HG02623 (cell line): ENCODE results near the gene SPRR2F.
"Not testable (repeated sequence)": the region's sequence is repeated elsewhere in the genome, so short reads cannot be mapped to it uniquely, and the experiment has no call there.

Source experiments
- ATAC-seq: cut with Tn5 transposase; IDR thresholded peaks from one replicate; pipeline ENCODE4 v1.9.1; 2021; ENCODE audit warnings: moderate library complexity; ENCODE audit not compliant: unreplicated experiment

Gene SPRR2F

GRCh38 chr1:153113416-153113815 is at the start of gene SPRR2F:
TSS of gene SPRR2F (minus strand) at chr1:153113516. CDS start at chr1:153112733, 783 bp downstream.
- no peak for ATAC-seq

- ATAC-seq, result no peak
These were observed 42.2 kb upstream of the SPRR2F start for GRCh38 chr1:153155541-153155940.

- no peak for ATAC-seq
These were observed 39.2 kb upstream of the SPRR2F start for GRCh38 chr1:153152481-153152880.

DNA sequence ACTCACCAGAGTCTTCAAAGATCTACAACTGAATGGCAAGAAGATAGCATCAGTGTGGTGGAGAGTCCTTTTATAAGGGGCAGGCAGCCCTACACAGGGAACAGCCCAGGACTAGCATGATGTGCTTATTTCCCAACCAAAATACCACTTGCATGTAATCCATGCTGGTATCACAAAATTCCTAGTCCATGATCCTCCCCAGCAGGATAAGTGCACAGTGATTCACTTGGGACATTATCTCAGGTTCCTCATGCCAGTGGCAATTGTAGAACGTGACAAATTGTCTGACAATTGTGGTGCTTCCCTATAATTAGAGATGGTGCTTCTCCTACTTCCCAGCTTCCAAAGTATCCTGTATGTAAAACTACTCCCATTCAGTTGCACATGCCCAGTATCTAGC is 37.5 kb upstream of the SPRR2F start, which contains the start of gene SPRR2G:
Gene SPRR2G, minus strand, starts transcription at position 45 of the 400 bp plus-strand sequence. CDS start 780 bp downstream, outside the sequence.
- ATAC-seq, result no peak

- ATAC-seq, result no peak
These were observed 28.1 kb upstream of the SPRR2F start for GRCh38 chr1:153141377-153141776.

DNA sequence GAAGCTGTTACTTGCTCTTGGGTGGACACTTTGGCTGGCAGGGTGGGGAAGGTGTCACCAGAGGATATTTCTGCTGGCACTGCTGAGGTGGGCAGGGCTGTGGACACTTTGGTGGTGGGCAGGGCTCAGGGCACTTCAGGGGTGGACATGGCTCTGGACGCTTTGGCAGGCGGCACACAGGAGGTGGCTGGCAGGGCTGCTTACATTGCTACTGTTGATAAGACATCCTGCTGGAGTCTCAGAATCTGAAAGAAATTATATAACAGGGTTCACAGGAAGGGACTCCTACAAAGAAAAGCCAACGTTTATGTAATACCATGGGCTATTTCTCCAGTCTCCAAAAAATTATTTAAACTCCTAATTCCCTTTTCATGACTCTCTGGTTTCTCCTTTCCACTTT is 27.2 kb upstream of the SPRR2F start:
- ATAC-seq, result no peak

GRCh38 chr1:153133743-153134142 is 20.4 kb upstream of the SPRR2F start:
- ATAC-seq, result no peak

DNA sequence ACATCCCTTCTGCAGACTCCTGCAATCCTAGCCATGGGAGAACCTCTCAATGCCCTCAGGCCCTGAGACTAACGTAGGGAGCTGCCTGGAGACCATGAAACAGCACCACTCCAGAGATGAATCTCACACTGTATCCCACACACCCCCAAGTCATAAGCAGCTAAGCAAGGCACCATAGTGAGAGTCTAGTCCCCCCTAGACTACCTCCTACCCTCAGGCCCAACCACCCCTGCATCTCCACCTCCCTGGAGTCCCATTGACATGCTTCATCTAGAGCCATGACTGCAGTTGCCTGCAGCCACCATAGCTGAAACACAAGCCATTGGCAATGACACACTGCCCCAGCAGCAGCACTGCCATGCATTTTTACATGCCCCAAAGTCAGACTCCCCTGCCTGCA is 20.0 kb upstream of the SPRR2F start:
- ATAC-seq, result no peak

DNA sequence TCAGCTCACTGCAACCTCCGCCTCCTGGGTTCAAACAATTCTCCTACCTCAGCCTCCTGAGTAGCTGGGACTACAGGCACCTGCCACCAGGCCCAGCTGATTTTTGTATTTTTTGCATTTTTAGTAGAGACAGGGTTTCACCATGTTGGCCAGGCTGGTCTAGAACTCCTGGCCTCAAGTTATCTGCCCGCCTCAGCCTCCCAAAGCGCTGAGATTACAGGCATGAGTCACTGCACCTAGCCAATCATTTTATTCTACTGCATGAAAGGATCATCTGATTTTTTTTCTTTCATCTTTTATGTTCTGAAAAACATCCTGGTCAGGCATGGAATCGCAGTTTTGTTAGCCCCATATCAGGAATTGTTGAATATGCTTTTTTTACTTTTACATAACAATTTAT is 15.4 kb upstream of the SPRR2F start:
- ATAC-seq, result not testable (repeated sequence)

GRCh38 chr1:153127296-153127695 is 14.0 kb upstream of the SPRR2F start:
- ATAC-seq, result no peak

- no peak for ATAC-seq
These were observed 12.2 kb upstream of the SPRR2F start for GRCh38 chr1:153125536-153125935.

DNA sequence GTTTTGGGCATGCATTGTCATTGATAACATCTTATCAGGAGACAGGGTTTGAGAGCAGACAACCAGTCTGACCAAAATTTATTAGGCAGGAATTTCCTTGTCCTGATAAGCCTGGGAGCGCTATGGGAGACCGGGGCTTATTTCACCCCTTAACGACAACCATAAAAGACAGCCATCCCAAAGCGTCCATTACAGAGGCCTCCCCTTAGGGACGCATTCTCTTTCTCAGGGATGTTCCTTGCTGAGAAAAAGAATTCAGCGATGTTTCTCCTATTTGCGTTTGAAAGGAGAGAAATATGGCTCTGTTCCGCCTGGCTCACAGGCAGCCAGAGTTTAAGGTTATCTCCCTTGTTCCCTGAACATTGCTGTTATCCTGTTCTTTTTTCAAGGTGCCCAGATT is 10.5 kb upstream of the SPRR2F start:
- not testable (repeated sequence) for ATAC-seq

DNA sequence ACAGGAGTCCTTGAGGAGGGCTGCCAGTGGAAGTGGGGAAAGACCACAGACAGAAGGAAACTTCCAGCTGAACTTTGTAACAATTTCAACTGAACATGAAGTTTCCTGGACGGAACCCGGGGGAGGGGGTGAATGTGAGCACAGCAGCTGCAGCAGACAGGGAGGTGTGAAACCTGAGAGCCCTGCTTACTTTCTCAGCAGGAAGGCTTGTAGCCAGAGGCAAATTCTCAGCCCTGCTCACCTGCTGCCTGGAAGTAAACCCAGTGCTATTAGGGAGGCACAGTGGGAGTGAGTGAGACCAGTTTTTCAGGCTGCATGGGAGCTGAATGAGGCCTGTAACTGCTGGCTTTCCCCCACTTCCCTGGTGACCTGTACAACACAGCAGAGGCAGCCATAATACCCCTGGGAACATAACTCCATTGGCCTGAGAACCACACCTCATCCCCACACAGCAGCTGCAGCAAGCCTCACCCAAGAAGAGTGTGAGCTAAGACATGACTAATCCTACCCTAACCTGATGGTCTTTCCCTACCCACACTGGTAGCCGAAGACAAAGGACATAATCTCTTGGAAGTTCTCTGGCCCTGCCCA is 9.6 kb upstream of the SPRR2F start:
- no peak for ATAC-seq

DNA sequence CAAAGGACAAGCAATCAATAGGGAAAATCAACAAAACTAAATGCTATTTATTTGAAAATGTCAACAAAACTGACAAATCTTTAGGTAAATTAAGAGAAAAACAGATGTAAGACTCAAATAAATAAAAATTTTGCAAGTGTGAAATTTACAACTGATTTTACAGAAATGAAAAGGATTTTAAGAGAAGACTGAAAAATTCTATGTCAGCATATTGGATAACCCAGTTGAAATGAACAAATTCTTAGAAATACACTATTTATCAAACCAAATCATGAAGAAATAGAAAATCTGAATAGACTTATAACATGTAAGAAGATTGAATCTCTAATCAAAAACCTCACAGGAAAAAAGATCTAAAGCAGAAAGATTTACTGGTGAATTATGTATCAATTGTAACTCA is 7.6 kb upstream of the SPRR2F start:
- ATAC-seq, result no peak

DNA sequence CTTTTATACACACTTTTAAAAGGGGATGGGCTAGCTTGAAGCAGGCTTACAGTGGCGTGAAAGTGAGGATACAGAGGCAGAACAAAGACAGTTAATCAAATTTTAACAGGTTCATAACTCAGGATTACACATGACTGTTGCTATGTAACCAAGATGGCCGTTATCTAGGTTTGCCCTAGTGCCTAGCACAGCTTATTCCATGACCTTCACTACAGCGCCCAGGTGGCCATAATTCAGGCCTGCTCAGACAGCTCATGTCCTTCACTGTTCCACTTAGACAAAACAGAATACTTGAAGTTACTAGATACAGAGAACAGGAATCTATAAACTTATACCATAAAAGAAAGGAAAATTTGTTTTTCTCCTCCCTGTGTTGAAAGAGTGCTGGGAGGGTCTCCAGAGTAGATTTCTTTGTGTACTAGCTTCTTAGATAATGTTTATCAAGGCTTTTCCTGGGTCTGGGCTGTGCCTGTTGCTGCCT is 6.2 kb upstream of the SPRR2F start:
- no peak for ATAC-seq

- ATAC-seq, result not testable (repeated sequence)
These were observed 1.9 kb upstream of the SPRR2F start for GRCh38 chr1:153115264-153115663.

DNA sequence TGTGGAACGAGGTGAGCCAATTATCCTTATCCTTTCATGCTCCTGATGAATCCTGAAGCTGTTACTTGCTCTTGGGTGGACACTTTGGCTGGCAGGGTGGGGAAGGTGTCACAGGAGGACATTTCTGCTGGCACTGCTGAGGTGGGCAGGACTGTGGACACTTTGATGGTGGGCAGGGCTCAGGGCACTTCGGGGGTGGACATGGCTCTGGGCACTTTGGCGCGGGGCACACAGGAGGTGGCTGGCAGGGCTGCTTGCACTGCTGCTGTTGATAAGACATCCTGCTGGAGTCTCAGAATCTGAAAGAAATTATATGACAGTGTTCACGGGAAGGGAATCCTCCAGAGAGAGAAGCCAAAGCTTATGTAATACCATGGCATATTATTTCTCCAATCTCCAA is 862 bp downstream of the SPRR2F start:
- not testable (repeated sequence) for ATAC-seq

GRCh38 chr1:153100245-153100644 is 13.1 kb downstream of the SPRR2F start:
- ATAC-seq, result no peak

DNA sequence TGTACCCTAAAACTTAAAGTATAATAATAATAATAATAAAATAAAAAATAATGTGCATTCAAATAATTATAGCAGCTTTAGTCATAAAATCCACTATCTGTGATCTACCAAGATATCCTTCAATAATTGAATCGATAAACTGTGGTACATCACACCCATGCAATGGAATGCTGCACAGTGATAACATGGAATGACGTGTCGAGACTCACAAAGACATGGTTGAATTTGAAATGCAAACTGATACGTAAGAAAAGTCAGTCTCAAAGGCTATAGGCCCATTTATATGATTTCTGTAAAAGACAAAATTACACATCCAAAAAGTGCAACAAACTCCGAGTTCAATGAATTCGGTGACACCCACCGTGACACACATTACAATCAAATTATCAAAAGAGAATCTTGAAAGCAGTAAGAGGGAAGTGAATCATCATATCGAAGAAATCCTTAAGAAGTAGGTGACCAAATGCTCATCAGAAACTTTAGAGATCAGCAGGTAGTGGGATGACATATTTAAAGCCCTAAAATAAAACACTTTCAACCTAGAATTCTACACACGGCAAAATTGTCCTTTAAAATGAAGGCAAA is 13.8 kb downstream of the SPRR2F start:
- ATAC-seq, result no peak

- ATAC-seq, result no peak
These were observed 17.6 kb downstream of the SPRR2F start for GRCh38 chr1:153095764-153096163.

GRCh38 chr1:153094426-153094825 is 18.9 kb downstream of the SPRR2F start, which contains the start of gene SPRR2E:
TSS of gene SPRR2E (minus strand) at chr1:153094526. CDS start at chr1:153093751, 775 bp downstream.
- no peak for ATAC-seq

DNA sequence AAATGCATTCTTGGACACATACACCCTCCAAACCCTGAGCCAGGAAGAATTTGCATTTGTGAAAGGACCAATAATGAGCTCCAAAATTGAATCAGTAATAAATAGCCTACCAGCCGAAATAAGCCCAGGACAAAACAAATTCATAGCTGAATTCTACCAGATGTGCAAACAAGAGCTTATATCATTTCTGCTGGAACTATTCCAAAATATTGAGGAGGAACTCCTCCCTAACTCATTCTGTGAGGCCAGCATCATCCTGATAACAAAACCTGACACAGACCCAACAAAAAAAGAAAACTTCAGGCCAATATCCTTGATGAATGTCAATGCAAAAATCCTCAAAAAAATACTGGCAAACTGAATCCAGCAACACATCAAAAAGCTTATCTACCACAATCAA is 25.7 kb downstream of the SPRR2F start:
- ATAC-seq, result no peak

GRCh38 chr1:153081736-153082135 is 31.6 kb downstream of the SPRR2F start:
- ATAC-seq, result no peak
